NCI-H345 treated with DMSO at 0.1 percent for 48 hours (cell line): ENCODE results near the gene DNMBP.
"Not testable (repeated sequence)": the region's sequence is repeated elsewhere in the genome, so short reads cannot be mapped to it uniquely, and the experiment has no call there.

Source experiments
- DNase-seq: peaks from one replicate; lab custom pipeline; 2025; ENCODE audit not compliant: unreplicated experiment; lab: John Stamatoyannopoulos, UW

The DNMBP gene

GRCh38 chr10:99867250-99867649 is 142.5 kb downstream of the DNMBP start:
- DNase-seq, result not testable (repeated sequence)

- not testable (repeated sequence) for DNase-seq
These were observed 146.1 kb downstream of the DNMBP start for GRCh38 chr10:99863535-99864240.

- DNase-seq, result no peak
These were observed 149.3 kb downstream of the DNMBP start for GRCh38 chr10:99860466-99860865.

GRCh38 chr10:99859585-99859984 is 150.2 kb downstream of the DNMBP start:
- no peak for DNase-seq

- no peak for DNase-seq
These were observed 150.9 kb downstream of the DNMBP start for GRCh38 chr10:99858849-99859248.

GRCh38 chr10:99855479-99856071 is 154.2 kb downstream of the DNMBP start:
- DNase-seq, result no peak

- DNase-seq, result no peak
These were observed 154.9 kb downstream of the DNMBP start for GRCh38 chr10:99854860-99855259.

- DNase-seq, result no peak
These were observed 156.1 kb downstream of the DNMBP start for GRCh38 chr10:99853655-99854054.

GRCh38 chr10:99852481-99853213 is 157.1 kb downstream of the DNMBP start:
- no peak for DNase-seq

GRCh38 chr10:99851825-99852224 is 157.9 kb downstream of the DNMBP start:
- DNase-seq, result no peak

- DNase-seq, result no peak
These were observed 158.9 kb downstream of the DNMBP start for GRCh38 chr10:99850767-99851340.

GRCh38 chr10:99850021-99850766 is 159.6 kb downstream of the DNMBP start:
- DNase-seq, result no peak

GRCh38 chr10:99849536-99849935 is 160.2 kb downstream of the DNMBP start:
- DNase-seq, result no peak

GRCh38 chr10:99849057-99849456 is 160.7 kb downstream of the DNMBP start:
- DNase-seq, result no peak

GRCh38 chr10:99845837-99846382 is 163.8 kb downstream of the DNMBP start:
- peak; percentile 37 for DNase-seq

- no peak for DNase-seq
These were observed 165.3 kb downstream of the DNMBP start for GRCh38 chr10:99844433-99844955.

GRCh38 chr10:99843310-99843709 is 166.4 kb downstream of the DNMBP start:
- no peak for DNase-seq

- no peak for DNase-seq
These were observed 168.0 kb downstream of the DNMBP start for GRCh38 chr10:99841746-99842145.

GRCh38 chr10:99840859-99841258 is 168.9 kb downstream of the DNMBP start:
- not testable (repeated sequence) for DNase-seq

- DNase-seq, result no peak
These were observed 173.0 kb downstream of the DNMBP start for GRCh38 chr10:99836711-99837110.

- no peak for DNase-seq
These were observed 173.8 kb downstream of the DNMBP start for GRCh38 chr10:99835947-99836346.
